Nephron (organoid): Measurements from ENCODE around the gene SH3GLB2.

Experiments used
- H3K27ac Mint-ChIP-seq, 3 experiments: 2 replicates each; pipeline ENCODE4 v1.8.0; 2020; ENCODE audit warnings: mixed read lengths in 3 of 3, mild to moderate bottlenecking in 2 of 3, moderate library complexity in 1 of 3
- H3K27me3 Mint-ChIP-seq: 2 replicates; pipeline ENCODE4 v1.8.0; 2021; ENCODE audit warnings: low read depth, mild to moderate bottlenecking, moderate library complexity, mixed read lengths
- H3K36me3 Mint-ChIP-seq: 2 replicates; pipeline ENCODE4 v1.8.0; 2020; ENCODE audit warnings: low read depth, mixed read lengths
- H3K4me1 Mint-ChIP-seq: 2 replicates; pipeline ENCODE4 v1.8.0; 2020; ENCODE audit warnings: mixed read lengths
- H3K4me3 Mint-ChIP-seq, 3 experiments: 2 replicates each; pipeline ENCODE4 v1.8.0; 2020; ENCODE audit warnings: mild to moderate bottlenecking in 3 of 3, mixed read lengths in 3 of 3, moderate library complexity in 2 of 3
- H3K9me3 Mint-ChIP-seq: 2 replicates; pipeline ENCODE4 v1.8.0; 2020; ENCODE audit warnings: mixed read lengths
- CTCF ChIP-seq, 3 experiments: fragments of 200-600 bp; sonication (generic); IDR thresholded peaks; one replicate each; pipeline ENCODE4 v1.5.0; 2021; ENCODE audit warnings: antibody characterized with exemption in 3 of 3; ENCODE audit not compliant: unreplicated experiment in 3 of 3

The SH3GLB2 gene

GRCh38 chr9:129008986-129009583 lies 19.0 kb downstream of the SH3GLB2 start:
- TF ChIP-seq CTCF (IDR thresholded peaks at IDR 0.05; ENCODE audit: unreplicated experiment in 3 of 3) = no peak
- Mint-ChIP-seq H3K27me3 (no peaks in the 10 kb centered on the region), H3K36me3 (peaks cover 32% of the 10 kb centered on the region), H3K27ac (no peak overlapping the region), H3K9me3 (no peaks in the 10 kb centered on the region), H3K4me3 (no peak overlapping the region), H3K4me1 (peaks cover 15% of the 10 kb centered on the region)

GRCh38 chr9:129008469-129008965 lies 19.6 kb downstream of the SH3GLB2 start:
- Mint-ChIP-seq H3K36me3 (peaks cover 32% of the 10 kb centered on the region), H3K9me3 (no peaks in the 10 kb centered on the region), H3K4me3 (no peak overlapping the region), H3K27ac (no peak overlapping the region), H3K27me3 (no peaks in the 10 kb centered on the region), H3K4me1 (peaks cover 15% of the 10 kb centered on the region)
- no peak for TF ChIP-seq CTCF (IDR thresholded peaks at IDR 0.05; ENCODE audit: unreplicated experiment in 3 of 3)

- H3K27me3 Mint-ChIP-seq = no peaks in the 10 kb centered on the region
- H3K9me3 Mint-ChIP-seq = no peaks in the 10 kb centered on the region
- peaks cover 35% of the 10 kb centered on the region for H3K36me3 Mint-ChIP-seq
- peak overlapping the region in 1 of 3 experiments; percentile 49 for H3K27ac Mint-ChIP-seq
- no peak overlapping the region for H3K4me3 Mint-ChIP-seq
- H3K4me1 Mint-ChIP-seq = peaks cover 15% of the 10 kb centered on the region
- no peak for TF ChIP-seq CTCF (IDR thresholded peaks at IDR 0.05; ENCODE audit: unreplicated experiment in 3 of 3)
These were observed 20.2 kb downstream of the SH3GLB2 start for GRCh38 chr9:129007766-129008468.

- H3K36me3 Mint-ChIP-seq = peaks cover 39% of the 10 kb centered on the region
- peaks cover 15% of the 10 kb centered on the region for H3K4me1 Mint-ChIP-seq
- peak overlapping the region in 2 of 3 experiments; percentile 49 for H3K27ac Mint-ChIP-seq
- TF ChIP-seq CTCF (IDR thresholded peaks at IDR 0.05; ENCODE audit: unreplicated experiment in 3 of 3) = peak in 2 of 3 experiments; percentile 4 to 27
- H3K9me3 Mint-ChIP-seq = no peaks in the 10 kb centered on the region
- H3K4me3 Mint-ChIP-seq = no peak overlapping the region
- no peaks in the 10 kb centered on the region for H3K27me3 Mint-ChIP-seq
These were observed 20.9 kb downstream of the SH3GLB2 start for GRCh38 chr9:129007035-129007765.

- Mint-ChIP-seq H3K9me3 (no peaks in the 10 kb centered on the region), H3K36me3 (peaks cover 45% of the 10 kb centered on the region), H3K4me3 (no peak overlapping the region), H3K27ac (peak overlapping the region in 1 of 3 experiments; percentile 49), H3K4me1 (peaks cover 11% of the 10 kb centered on the region), H3K27me3 (no peaks in the 10 kb centered on the region)
- TF ChIP-seq CTCF (IDR thresholded peaks at IDR 0.05; ENCODE audit: unreplicated experiment in 3 of 3) = peak; percentile 77 to 85 (median 84)
These were observed 21.6 kb downstream of the SH3GLB2 start for GRCh38 chr9:129006328-129007034.
